NCI-H1694 treated with DMSO at 0.1 percent for 48 hours (cell line): ENCODE data around the gene DLX3.
A peak's percentile ranks its signal among the peaks of the same experiment; 100 is the strongest.

Experiments used
- DNase-seq: peaks from one replicate; lab custom pipeline; 2025; lab: John Stamatoyannopoulos, UW

DLX3 gene

GRCh38 chr17:49972486-49973270 is 22.3 kb downstream of the DLX3 start:
- DNase-seq, result no peak

- no peak for DNase-seq
These were observed 23.1 kb downstream of the DLX3 start for GRCh38 chr17:49971848-49972485.

GRCh38 chr17:49971199-49971847 is 23.7 kb downstream of the DLX3 start:
- no peak for DNase-seq

- DNase-seq, result no peak
These were observed 24.5 kb downstream of the DLX3 start for GRCh38 chr17:49970498-49970897.

- no peak for DNase-seq
These were observed 25.1 kb downstream of the DLX3 start for GRCh38 chr17:49969795-49970389.

- DNase-seq, result no peak
These were observed 25.8 kb downstream of the DLX3 start, which contains the start of gene DLX4 for GRCh38 chr17:49969134-49969759. TSS of gene DLX4 (plus strand) at chr17:49969190. CDS start at chr17:49969469, 279 bp downstream.

GRCh38 chr17:49968405-49969133 is 26.5 kb downstream of the DLX3 start:
- peak; percentile 81 for DNase-seq

GRCh38 chr17:49967621-49968404 is 27.2 kb downstream of the DLX3 start:
- DNase-seq, result no peak

- DNase-seq, result no peak
These were observed 27.8 kb downstream of the DLX3 start for GRCh38 chr17:49967205-49967604.

- DNase-seq, result no peak
These were observed 28.3 kb downstream of the DLX3 start for GRCh38 chr17:49966767-49967166.

- DNase-seq, result no peak
These were observed 29.5 kb downstream of the DLX3 start for GRCh38 chr17:49965524-49965909.

GRCh38 chr17:49964769-49965523 is 30.1 kb downstream of the DLX3 start:
- no peak for DNase-seq

GRCh38 chr17:49964303-49964768 is 30.7 kb downstream of the DLX3 start:
- DNase-seq, result no peak

- no peak for DNase-seq
These were observed 31.3 kb downstream of the DLX3 start for GRCh38 chr17:49963626-49964302.

GRCh38 chr17:49963309-49963625 is 31.8 kb downstream of the DLX3 start:
- DNase-seq, result no peak

GRCh38 chr17:49962599-49963308 is 32.3 kb downstream of the DLX3 start:
- DNase-seq, result no peak

GRCh38 chr17:49959183-49959935 is 35.7 kb downstream of the DLX3 start:
- DNase-seq, result no peak

- no peak for DNase-seq
These were observed 36.3 kb downstream of the DLX3 start for GRCh38 chr17:49958723-49959122.
